IPS-18c (cell line): ENCODE data around the gene ITGAV.
"Not testable (repeated sequence)": the region's sequence is repeated elsewhere in the genome, so short reads cannot be mapped to it uniquely, and the experiment has no call there.

Experiments used
- H3K4me3 ChIP-seq: 2 replicates; pipeline ENCODE4 v1.7.0; 2013; ENCODE audit warnings: low read depth, mild to moderate bottlenecking, low read length, moderate library complexity; ENCODE audit not compliant: insufficient read depth
- H3K9me3 ChIP-seq: one replicate; pipeline ENCODE4 v1.6.1; 2013; ENCODE audit warnings: mild to moderate bottlenecking, low read length, moderate library complexity; ENCODE audit not compliant: control insufficient read depth, insufficient read depth

ITGAV gene

GRCh38 chr2:186569127-186569526, 20.7 kb upstream of the ITGAV start:
- not testable (repeated sequence) for H3K9me3 ChIP-seq, H3K4me3 ChIP-seq

GRCh38 chr2:186569897-186570296, 20.0 kb upstream of the ITGAV start:
- no peak overlapping the region for H3K4me3 ChIP-seq
- H3K9me3 ChIP-seq, result no peaks in the 10 kb centered on the region

- Histone ChIP-seq H3K9me3 (no peaks in the 10 kb centered on the region), H3K4me3 (no peak overlapping the region)
Observed at GRCh38 chr2:186570604-186571003, 19.3 kb upstream of the ITGAV start.

GRCh38 chr2:186572705-186573104, 17.2 kb upstream of the ITGAV start:
- H3K4me3 ChIP-seq, result no peak overlapping the region
- H3K9me3 ChIP-seq, result no peaks in the 10 kb centered on the region

GRCh38 chr2:186573531-186573930, 16.3 kb upstream of the ITGAV start:
- Histone ChIP-seq H3K4me3 (no peak overlapping the region), H3K9me3 (no peaks in the 10 kb centered on the region)

GRCh38 chr2:186575302-186575701, 14.6 kb upstream of the ITGAV start:
- no peaks in the 10 kb centered on the region for H3K9me3 ChIP-seq
- H3K4me3 ChIP-seq, result no peak overlapping the region

- no peaks in the 10 kb centered on the region for H3K9me3 ChIP-seq
- H3K4me3 ChIP-seq, result no peak overlapping the region
Observed at GRCh38 chr2:186575856-186576255, 14.0 kb upstream of the ITGAV start.

GRCh38 chr2:186576614-186577013, 13.2 kb upstream of the ITGAV start:
- Histone ChIP-seq H3K4me3 (no peak overlapping the region), H3K9me3 (no peaks in the 10 kb centered on the region)

GRCh38 chr2:186582698-186583097, 7.2 kb upstream of the ITGAV start:
- Histone ChIP-seq H3K9me3 (no peaks in the 10 kb centered on the region), H3K4me3 (no peak overlapping the region)

GRCh38 chr2:186584053-186584452, 5.8 kb upstream of the ITGAV start:
- Histone ChIP-seq H3K9me3 (no peaks in the 10 kb centered on the region), H3K4me3 (no peak overlapping the region)

- no peaks in the 10 kb centered on the region for H3K9me3 ChIP-seq
- H3K4me3 ChIP-seq, result no peak overlapping the region
Observed at GRCh38 chr2:186588421-186588820, 1.4 kb upstream of the ITGAV start.

- Histone ChIP-seq H3K9me3 (no peaks in the 10 kb centered on the region), H3K4me3 (peak overlapping the region; percentile 86)
Observed at GRCh38 chr2:186588940-186589611, 780 bp upstream of the ITGAV start.

- no peaks in the 10 kb centered on the region for H3K9me3 ChIP-seq
- H3K4me3 ChIP-seq, result peak overlapping the region; percentile 86
Observed at GRCh38 chr2:186590350-186590758, 498 bp downstream of the ITGAV start.

- Histone ChIP-seq H3K9me3 (no peaks in the 10 kb centered on the region), H3K4me3 (peak overlapping the region; percentile 86)
Observed at GRCh38 chr2:186590759-186591505, 1.1 kb downstream of the ITGAV start.

GRCh38 chr2:186591506-186591890, 1.6 kb downstream of the ITGAV start:
- Histone ChIP-seq H3K9me3 (no peaks in the 10 kb centered on the region), H3K4me3 (peak overlapping the region; percentile 86)

- no peak overlapping the region for H3K4me3 ChIP-seq
- H3K9me3 ChIP-seq, result no peaks in the 10 kb centered on the region
Observed at GRCh38 chr2:186592137-186592875, 2.5 kb downstream of the ITGAV start.

- H3K9me3 ChIP-seq, result no peaks in the 10 kb centered on the region
- H3K4me3 ChIP-seq, result no peak overlapping the region
Observed at GRCh38 chr2:186593523-186593922, 3.7 kb downstream of the ITGAV start.
